Mesendoderm (in vitro differentiated cells): Measurements from ENCODE around the gene TUFT1.

Experiments used
- DNase-seq: peaks from one replicate; pipeline ENCODE4 v3.0.0; 2013
- H2AK5ac ChIP-seq: 2 replicates; pipeline ENCODE4 v1.6.1; 2013; ENCODE audit warnings: low read length, inconsistent platforms
- H2BK120ac ChIP-seq: 2 replicates; pipeline ENCODE4 v1.6.1; 2013; ENCODE audit warnings: low read depth, mild to moderate bottlenecking, low read length, moderate library complexity, mixed read lengths
- H2BK15ac ChIP-seq: replicated peaks from 2 replicates; pipeline ENCODE4 v1.6.1; 2013; ENCODE audit warnings: low read depth, mild to moderate bottlenecking, moderate library complexity
- H2BK5ac ChIP-seq: 2 replicates; pipeline ENCODE4 v1.6.1; 2013; ENCODE audit warnings: low read length, inconsistent platforms
- H3K18ac ChIP-seq: 2 replicates; pipeline ENCODE4 v1.6.1; 2013; ENCODE audit warnings: mild to moderate bottlenecking, low read length, mixed read lengths
- H3K23ac ChIP-seq: one replicate; pipeline ENCODE4 v1.6.1; 2013; ENCODE audit warnings: low read length
- H3K27ac ChIP-seq: 2 replicates; pipeline ENCODE4 v1.5.1; 2013; ENCODE audit warnings: low read depth, mild to moderate bottlenecking, inconsistent platforms, low read length, moderate library complexity
- H3K27me3 ChIP-seq: 2 replicates; pipeline ENCODE4 v1.6.1; 2013; ENCODE audit warnings: low read length, control low read depth, mild to moderate bottlenecking, inconsistent platforms; ENCODE audit not compliant: insufficient read depth, poor library complexity
- H3K36me3 ChIP-seq: 2 replicates; pipeline ENCODE4 v1.6.1; 2013; ENCODE audit warnings: low read length, inconsistent platforms; ENCODE audit not compliant: control insufficient read depth, insufficient read depth
- H3K4ac ChIP-seq: one replicate; pipeline ENCODE4 v1.6.1; 2013; ENCODE audit warnings: low read depth, mild to moderate bottlenecking, low read length, moderate library complexity
- H3K4me1 ChIP-seq: 2 replicates; pipeline ENCODE4 v1.6.1; 2013; ENCODE audit warnings: low read depth, low read length, inconsistent platforms; ENCODE audit not compliant: control insufficient read depth
- H3K4me2 ChIP-seq: 2 replicates; pipeline ENCODE4 v1.6.1; 2013; ENCODE audit warnings: low read length
- H3K4me3 ChIP-seq: 2 replicates; pipeline ENCODE4 v1.5.1; 2013; ENCODE audit warnings: mild to moderate bottlenecking, low read length
- H3K56ac ChIP-seq: one replicate; pipeline ENCODE4 v1.6.1; 2013; ENCODE audit warnings: low read length
- H3K79me1 ChIP-seq: 2 replicates; pipeline ENCODE4 v1.6.1; 2013; ENCODE audit warnings: low read length, inconsistent platforms
- H3K79me2 ChIP-seq: 2 replicates; pipeline ENCODE4 v1.6.1; 2013; ENCODE audit warnings: mild to moderate bottlenecking, low read length; ENCODE audit not compliant: control insufficient read depth, insufficient read depth
- H3K9ac ChIP-seq: 2 replicates; pipeline ENCODE4 v1.6.1; 2013; ENCODE audit warnings: low read length, inconsistent platforms
- H4K5ac ChIP-seq: one replicate; pipeline ENCODE4 v1.6.1; 2013; ENCODE audit warnings: low read length
- H4K8ac ChIP-seq: one replicate; pipeline ENCODE4 v1.6.1; 2013; ENCODE audit warnings: low read depth, mild to moderate bottlenecking, control low read depth, low read length, moderate library complexity
- WGBS: extraction: QIAGEN DNeasy Blood & Tissue Kit; methylation state at CpG from one replicate; pipeline ENCODE4 v1.1.7; 2013; ENCODE audit warnings: low lambda C conversion rate, missing lambda C conversion rate; ENCODE audit not compliant: insufficient coverage; ENCODE audit errors: extremely low coverage; 5-methylcytosine and 5-hydroxymethylcytosine counted together

TUFT1 gene

GRCh38 chr1:151611288-151611790 lies 71.2 kb downstream of the TUFT1 start:
- Histone ChIP-seq H3K27me3 (no peaks in the 10 kb centered on the region), H2AK5ac (no peak overlapping the region), H3K56ac (no peak overlapping the region), H2BK15ac (no peak overlapping the region), H3K9ac (no peak overlapping the region), H3K79me1 (peaks cover 6% of the 10 kb centered on the region), H3K4me2 (no peak overlapping the region), H3K36me3 (no peaks in the 10 kb centered on the region), H3K23ac (no peak overlapping the region), H4K5ac (no peak overlapping the region), H2BK5ac (no peak overlapping the region), H3K4me1 (peaks cover 4% of the 10 kb centered on the region), H3K18ac (no peak overlapping the region), H2BK120ac (no peak overlapping the region), H3K79me2 (peaks cover 9% of the 10 kb centered on the region), H4K8ac (no peak overlapping the region), H3K27ac (no peak overlapping the region), H3K4me3 (no peak overlapping the region), H3K4ac (no peak overlapping the region)
- peak; percentile 52 for DNase-seq
- no CpG with 5 or more reads among the region's 6 CpGs for WGBS

DNA sequence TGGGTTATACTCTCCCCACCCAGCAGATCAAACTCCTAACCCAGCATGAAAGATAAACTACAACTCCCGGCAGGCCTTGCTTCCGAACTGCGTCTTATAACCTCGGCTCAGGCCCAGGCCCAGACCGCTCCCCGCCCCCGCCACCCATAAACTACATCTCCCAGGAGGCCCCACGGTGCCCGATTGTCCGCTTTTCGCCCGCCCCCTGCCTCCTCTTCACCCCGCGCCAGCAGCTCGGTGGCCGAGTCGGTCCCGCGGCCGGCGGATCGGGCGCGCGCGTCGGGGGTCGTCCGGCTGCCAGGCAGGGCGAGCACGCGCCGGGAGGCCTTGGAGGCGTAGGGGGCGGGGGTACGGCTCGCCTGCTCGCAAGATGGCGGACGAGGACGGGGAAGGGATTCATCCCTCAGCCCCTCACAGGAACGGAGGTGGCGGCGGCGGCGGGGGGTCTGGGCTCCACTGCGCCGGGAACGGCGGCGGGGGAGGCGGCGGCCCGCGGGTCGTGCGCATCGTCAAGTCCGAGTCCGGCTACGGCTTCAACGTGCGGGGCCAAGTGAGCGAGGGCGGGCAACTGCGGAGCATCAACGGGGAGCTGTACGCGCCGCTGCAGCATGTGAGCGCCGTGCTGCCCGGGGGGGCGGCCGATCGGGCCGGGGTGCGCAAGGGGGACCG lies 71.9 kb downstream of the TUFT1 start, which contains the start of gene SNX27:
SNX27 (plus strand) TSS at position 219 of the 669 bp plus-strand sequence; CDS start at position 371, 152 bp downstream.
- Histone ChIP-seq H3K36me3 (no peaks in the 10 kb centered on the region), H3K4me3 (peak within 1 kb of the TSS; percentile 66), H3K18ac (peak within 1 kb of the TSS; percentile 93), H2BK5ac (no peak within 1 kb of the TSS), H3K4ac (peak within 1 kb of the TSS; percentile 6), H4K5ac (no peak within 1 kb of the TSS), H3K9ac (peak within 1 kb of the TSS; percentile 81), H2AK5ac (no peak within 1 kb of the TSS), H3K27ac (peak within 1 kb of the TSS; percentile 88), H3K4me1 (peaks cover 4% of the 10 kb centered on the region), H3K4me2 (peak within 1 kb of the TSS; percentile 96), H2BK120ac (peak within 1 kb of the TSS; percentile 91), H3K79me2 (peaks cover 13% of the 10 kb centered on the region), H4K8ac (no peak within 1 kb of the TSS), H3K27me3 (no peaks in the 10 kb centered on the region), H3K56ac (peak within 1 kb of the TSS; percentile 91), H3K23ac (peak within 1 kb of the TSS; percentile 48), H3K79me1 (peaks cover 6% of the 10 kb centered on the region), H2BK15ac (no peak within 1 kb of the TSS)
- WGBS: no CpG with 5 or more reads among the region's 79 CpGs
- peak; percentile 98 for DNase-seq

DNA sequence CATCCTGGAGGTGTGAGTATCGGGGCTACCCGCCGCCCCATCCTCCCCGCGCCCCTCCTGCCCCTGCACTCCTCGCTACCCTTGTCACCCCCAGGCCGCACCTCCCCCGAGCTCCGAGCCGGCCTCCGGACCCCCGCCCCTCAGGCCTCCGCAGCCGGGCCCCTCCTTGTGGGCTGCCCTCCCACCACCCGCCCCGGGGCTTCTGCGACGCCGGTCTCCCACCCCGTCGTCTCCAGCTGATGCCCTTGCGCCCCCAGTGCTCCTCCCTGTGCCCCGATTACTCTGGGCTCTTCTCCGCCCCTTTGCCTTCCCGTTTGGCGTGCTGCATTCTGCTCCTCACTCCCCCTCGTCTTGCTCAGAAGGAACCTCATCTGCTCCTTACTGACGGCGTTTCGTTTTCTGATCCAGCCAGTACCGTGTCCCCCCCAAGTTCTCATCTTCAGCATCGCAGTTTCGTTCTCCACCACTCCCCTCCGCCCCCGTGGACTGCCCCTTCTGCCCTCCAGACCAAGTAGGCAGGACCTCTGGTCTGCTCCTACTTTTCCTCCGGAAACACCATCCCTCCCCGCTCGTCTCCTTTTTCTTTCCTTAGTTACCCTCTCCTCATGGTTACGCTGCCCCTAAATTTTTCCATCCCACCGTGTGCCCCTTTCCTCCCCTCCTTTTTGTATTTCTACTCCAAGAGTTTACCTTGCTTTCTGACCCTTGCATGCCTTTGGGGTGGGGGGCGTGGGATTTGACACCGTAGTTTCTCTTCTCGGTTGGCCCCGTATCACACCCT lies 72.6 kb downstream of the TUFT1 start:
- Histone ChIP-seq H3K4me2 (peak overlapping the region; percentile 96), H3K36me3 (no peaks in the 10 kb centered on the region), H2AK5ac (peak overlapping the region; percentile 46), H3K79me1 (peaks cover 6% of the 10 kb centered on the region), H3K9ac (peak overlapping the region; percentile 81), H3K27me3 (no peaks in the 10 kb centered on the region), H3K18ac (peak overlapping the region; percentile 93), H2BK5ac (peak overlapping the region; percentile 55), H2BK120ac (no peak overlapping the region), H4K8ac (no peak overlapping the region), H3K56ac (peak overlapping the region; percentile 91), H3K79me2 (peaks cover 14% of the 10 kb centered on the region), H3K27ac (peak overlapping the region; percentile 88), H2BK15ac (no peak overlapping the region), H4K5ac (no peak overlapping the region), H3K4ac (peak overlapping the region; percentile 6), H3K4me1 (peaks cover 4% of the 10 kb centered on the region), H3K23ac (peak overlapping the region; percentile 48), H3K4me3 (peak overlapping the region; percentile 66)
- peak; percentile 61 for DNase-seq
- WGBS: no CpG with 5 or more reads among the region's 44 CpGs

GRCh38 chr1:151613282-151613780 lies 73.2 kb downstream of the TUFT1 start:
- Histone ChIP-seq H2BK5ac (no peak overlapping the region), H4K8ac (no peak overlapping the region), H4K5ac (no peak overlapping the region), H3K36me3 (no peaks in the 10 kb centered on the region), H2AK5ac (peak overlapping the region; percentile 46), H3K79me1 (peaks cover 6% of the 10 kb centered on the region), H3K79me2 (peaks cover 14% of the 10 kb centered on the region), H3K4ac (no peak overlapping the region), H3K4me3 (peak overlapping the region; percentile 66), H2BK120ac (no peak overlapping the region), H3K4me1 (peaks cover 4% of the 10 kb centered on the region), H3K27me3 (no peaks in the 10 kb centered on the region), H3K56ac (peak overlapping the region; percentile 91), H3K23ac (no peak overlapping the region), H3K27ac (no peak overlapping the region), H3K9ac (peak overlapping the region; percentile 81), H3K4me2 (peak overlapping the region; percentile 96), H2BK15ac (no peak overlapping the region), H3K18ac (no peak overlapping the region)
- no CpG with 5 or more reads among the region's 9 CpGs for WGBS
- peak; percentile 55 for DNase-seq

- Histone ChIP-seq H3K79me1 (peaks cover 6% of the 10 kb centered on the region), H3K36me3 (no peaks in the 10 kb centered on the region), H3K27me3 (no peaks in the 10 kb centered on the region), H3K4ac (no peak overlapping the region), H2BK120ac (no peak overlapping the region), H3K9ac (no peak overlapping the region), H2BK15ac (no peak overlapping the region), H3K4me3 (no peak overlapping the region), H3K79me2 (peaks cover 24% of the 10 kb centered on the region), H4K8ac (no peak overlapping the region), H2AK5ac (no peak overlapping the region), H3K18ac (no peak overlapping the region), H3K4me2 (no peak overlapping the region), H3K4me1 (peaks cover 7% of the 10 kb centered on the region), H2BK5ac (no peak overlapping the region), H3K56ac (no peak overlapping the region), H3K27ac (no peak overlapping the region), H4K5ac (no peak overlapping the region), H3K23ac (no peak overlapping the region)
- no peak for DNase-seq
- WGBS: no CpG with 5 or more reads among the region's 4 CpGs
These were observed 75.8 kb downstream of the TUFT1 start for GRCh38 chr1:151615711-151616504.
